HG02571 (cell line): Measurements from ENCODE around the gene ERMAP.
A peak's percentile ranks its signal among the peaks of the same experiment; 100 is the strongest.

Source experiments
- ATAC-seq: cut with Tn5 transposase; IDR thresholded peaks from one replicate; pipeline ENCODE4 v1.9.1; 2021; ENCODE audit warnings: mild to moderate bottlenecking, moderate library complexity; ENCODE audit not compliant: unreplicated experiment

Gene ERMAP

DNA sequence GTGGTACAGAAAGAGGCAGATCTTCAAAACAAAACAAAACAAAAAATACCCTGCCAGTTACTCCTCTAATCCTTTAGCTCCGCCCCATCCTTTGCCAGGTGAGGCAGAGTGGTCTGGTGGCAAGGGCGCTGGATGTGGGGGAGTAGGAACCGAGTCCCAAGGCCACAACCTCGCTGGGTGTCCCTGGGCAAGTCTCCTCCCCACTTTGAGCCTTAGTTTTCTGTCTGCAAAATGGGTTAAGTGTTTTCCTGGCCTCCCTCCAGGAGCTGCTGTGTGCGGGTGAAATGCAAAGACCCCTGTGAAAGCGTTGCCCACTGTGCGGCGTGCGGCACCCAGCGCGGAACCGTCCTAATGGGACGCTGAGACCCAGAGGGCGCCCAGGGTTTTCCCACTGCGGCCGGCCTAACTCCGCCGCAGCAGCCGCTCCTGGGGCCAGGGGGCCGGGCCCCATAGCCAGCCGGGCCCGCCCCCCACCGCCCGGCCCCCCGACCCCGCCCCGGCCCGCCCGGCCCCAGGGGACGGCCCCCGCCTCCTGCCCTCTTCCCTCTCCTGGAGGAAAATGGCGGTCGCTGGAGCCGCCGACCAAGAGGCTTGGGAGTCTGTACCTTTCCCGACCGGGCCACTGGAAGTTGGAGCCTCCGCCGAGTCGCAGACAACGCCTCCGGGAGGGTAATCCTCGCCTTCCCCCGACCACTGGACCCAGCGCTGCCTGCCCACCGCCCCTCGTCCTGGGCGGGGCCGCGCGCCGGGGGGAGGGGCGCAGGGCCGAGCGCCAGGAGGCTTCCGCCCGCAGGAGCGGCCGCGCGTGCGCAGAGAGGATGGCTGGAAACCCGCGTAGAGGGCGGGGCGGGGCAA is at the start of gene ERMAP, which contains the start of gene SVBP:
Gene ERMAP (plus strand): TSS at position 538 of the 855 bp plus-strand sequence. CDS start 13,327 bp downstream, outside the sequence.
Gene SVBP (minus strand): TSS at position 813 of the 855 bp plus-strand sequence. CDS start 853 bp downstream, outside the sequence.
- ATAC-seq: peak; percentile 80

GRCh38 chr1:42767510-42768000 is 49.4 kb upstream of the ERMAP start:
- ATAC-seq: peak; percentile 22

- ATAC-seq: no peak
Measured at GRCh38 chr1:42768172-42768571, 48.8 kb upstream of the ERMAP start.

DNA sequence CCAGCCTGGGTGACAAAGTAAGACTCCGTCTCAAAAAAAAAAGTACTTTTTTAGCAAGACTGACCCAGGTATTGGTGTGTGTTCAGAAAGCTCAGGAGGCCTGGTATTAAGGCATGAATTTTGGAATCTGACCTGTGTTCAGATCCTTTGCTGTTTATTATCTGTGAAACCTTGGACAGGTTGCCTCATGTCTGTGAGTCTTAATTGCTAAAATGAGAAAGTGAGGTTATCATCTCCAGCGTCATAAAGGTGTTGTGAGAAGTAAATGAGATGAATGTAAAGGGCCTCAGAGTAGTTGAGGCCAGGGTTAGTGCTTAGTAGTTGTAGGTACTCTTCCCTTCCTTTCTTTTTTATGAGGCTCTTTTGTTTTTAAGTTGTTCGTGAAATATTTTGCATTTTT is 47.1 kb upstream of the ERMAP start:
- ATAC-seq: no peak

DNA sequence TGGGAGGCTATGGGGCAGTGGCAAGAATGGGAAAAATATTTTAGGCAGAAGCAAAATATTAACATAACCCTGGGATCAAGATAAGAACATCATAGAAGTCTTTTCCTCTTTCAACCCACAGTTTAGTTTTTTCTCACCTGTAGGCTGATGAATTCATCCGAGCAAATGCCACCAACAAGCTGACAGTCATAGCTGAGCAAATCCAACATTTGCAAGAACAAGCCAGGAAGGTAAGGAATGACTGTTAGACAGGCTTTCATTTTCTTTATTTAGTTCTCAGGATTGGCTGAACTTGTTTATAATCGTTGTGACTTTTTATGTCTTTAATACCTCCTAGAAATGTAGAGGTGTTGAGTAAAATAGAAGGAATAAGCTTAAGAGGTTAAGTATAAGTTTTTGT is 43.5 kb upstream of the ERMAP start:
- ATAC-seq: no peak

GRCh38 chr1:42774928-42775526 is 41.9 kb upstream of the ERMAP start:
- no peak for ATAC-seq

DNA sequence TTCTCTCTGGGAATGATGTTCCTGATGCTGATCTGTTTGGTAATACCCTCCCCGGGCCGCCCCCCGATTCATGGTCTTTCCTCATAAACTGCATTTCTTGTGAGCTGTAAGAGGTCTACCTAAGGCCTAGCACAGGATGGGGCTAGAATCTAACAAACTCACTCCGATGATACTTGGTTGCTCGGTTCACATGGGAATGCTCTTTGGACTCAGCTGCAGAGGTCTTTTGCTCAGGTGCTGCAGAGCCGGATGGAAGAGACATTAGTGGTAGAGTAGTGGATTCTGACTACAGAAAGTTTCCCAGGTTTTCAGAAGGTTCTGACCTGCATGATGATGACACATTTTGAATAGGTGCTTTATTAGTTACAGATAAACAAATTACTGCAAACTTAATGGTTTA is 40.4 kb upstream of the ERMAP start:
- no peak for ATAC-seq

DNA sequence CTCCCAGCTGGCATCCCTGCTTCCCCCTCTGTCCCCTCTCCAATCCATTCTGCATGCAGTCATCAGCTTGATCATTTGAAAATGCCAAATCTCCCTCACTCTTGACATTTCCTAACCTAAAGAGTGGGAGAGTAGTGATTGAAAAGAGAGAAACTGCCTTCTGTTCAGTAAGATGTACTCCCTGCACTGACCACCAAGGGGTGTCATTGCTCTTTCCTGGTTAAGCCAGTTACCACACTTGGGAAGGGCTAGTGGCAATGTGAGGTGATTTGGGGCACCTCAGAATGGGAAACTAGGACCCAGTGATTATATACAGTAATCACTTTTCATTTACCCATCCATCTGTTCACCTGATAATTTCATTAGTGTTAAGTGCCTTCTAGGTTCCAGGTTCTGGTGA is 39.1 kb upstream of the ERMAP start:
- ATAC-seq: no peak

DNA sequence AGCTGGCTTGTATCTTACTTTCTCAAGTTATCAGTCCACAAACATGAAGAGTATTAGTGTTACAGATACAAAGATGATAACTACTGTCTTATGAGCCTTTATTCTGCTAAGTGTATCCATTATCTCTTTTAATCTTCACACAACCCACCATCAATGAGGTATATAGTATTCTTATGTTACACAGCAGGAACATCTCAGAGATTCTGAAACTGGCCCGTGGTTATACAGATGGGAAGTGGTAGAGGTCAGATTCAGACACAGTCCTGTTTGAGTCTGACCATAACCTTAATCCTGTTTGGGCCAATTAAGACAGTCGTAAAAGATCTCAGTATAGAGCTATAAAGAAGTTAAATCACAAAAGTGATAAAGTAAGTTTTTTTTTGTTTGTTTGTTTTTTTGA is 37.2 kb upstream of the ERMAP start:
- ATAC-seq: no peak

GRCh38 chr1:42780176-42780575 is 36.7 kb upstream of the ERMAP start:
- ATAC-seq: no peak

- ATAC-seq: no peak
Measured at GRCh38 chr1:42783092-42783491, 33.8 kb upstream of the ERMAP start.

GRCh38 chr1:42784547-42784945 is 32.4 kb upstream of the ERMAP start:
- no peak for ATAC-seq

GRCh38 chr1:42784946-42785693 is 31.8 kb upstream of the ERMAP start, which contains the start of gene TMEM269:
Gene TMEM269 (plus strand): TSS chr1:42784991. CDS start chr1:42789894, 4,903 bp downstream.
- no peak for ATAC-seq

DNA sequence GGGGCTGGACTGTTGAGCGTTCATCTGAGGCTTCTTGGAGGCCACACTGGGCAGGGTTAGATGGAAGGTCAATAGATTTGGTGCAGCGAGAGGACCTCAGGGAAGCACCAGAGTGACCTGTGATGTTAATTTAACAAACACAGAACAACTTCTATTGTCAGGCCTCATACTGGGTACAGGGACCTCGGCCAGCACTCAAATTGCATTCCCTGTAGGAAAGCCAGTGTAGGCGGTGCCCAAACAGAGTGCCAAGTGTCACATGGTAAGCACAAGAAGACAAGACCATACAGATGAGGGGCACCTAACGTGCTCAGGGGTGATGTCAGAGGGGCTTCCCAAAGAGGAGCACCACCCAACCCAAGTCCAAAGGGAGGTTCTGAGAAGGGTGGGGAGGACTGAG is 30.8 kb upstream of the ERMAP start:
- no peak for ATAC-seq

- no peak for ATAC-seq
Measured at GRCh38 chr1:42788021-42788420, 28.9 kb upstream of the ERMAP start.

- ATAC-seq: no peak
Measured at GRCh38 chr1:42793824-42794223, 23.1 kb upstream of the ERMAP start.

GRCh38 chr1:42797414-42797813 is 19.5 kb upstream of the ERMAP start:
- no peak for ATAC-seq

DNA sequence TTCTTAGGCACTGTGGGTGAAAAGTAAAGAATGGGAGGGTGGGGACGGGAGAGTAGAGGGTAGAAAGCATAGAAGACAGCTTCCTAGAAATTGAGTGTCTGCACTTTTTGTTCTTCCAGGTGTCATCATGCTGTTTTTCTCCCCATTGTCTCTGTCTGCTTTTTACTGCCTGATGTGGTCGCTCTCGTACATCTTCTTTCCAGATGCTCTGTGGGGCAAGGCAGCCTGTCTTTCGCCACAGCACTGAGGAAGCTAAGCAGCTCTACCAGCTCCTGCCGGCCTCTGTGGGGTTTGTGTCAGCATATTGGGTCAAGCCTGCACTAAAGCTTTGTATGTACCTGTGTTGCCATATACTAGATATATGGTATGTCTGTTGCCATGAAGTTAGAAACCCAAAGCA is 18.9 kb upstream of the ERMAP start:
- no peak for ATAC-seq

DNA sequence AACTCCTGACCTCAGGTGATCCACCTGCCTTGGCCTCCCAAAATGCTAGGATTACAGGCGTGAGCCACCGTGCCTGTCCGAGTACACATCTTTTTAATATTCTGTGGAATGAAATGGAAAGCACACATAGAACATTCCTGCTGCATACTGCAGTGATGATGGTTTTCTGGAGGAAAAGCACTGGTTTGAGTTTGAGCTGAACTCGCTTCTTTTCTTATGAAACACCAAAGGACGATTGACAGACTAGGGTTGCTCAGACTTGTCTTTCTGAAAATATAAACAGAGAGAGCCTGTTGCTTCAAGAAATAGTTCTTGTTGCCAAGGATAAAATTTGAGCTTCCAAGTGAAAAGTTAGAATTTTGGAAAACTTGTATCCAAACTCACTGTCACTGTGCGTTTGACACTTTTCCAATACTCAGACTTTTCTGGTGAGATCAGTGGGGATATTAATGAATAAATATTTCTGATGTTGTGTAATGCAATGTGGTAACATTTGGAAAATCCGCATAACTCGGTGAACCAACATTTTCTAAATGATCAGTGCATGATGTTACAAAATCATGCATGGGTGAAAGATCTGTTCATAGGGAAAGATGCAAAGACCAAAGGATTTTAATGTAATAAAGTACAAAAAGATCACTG is 15.0 kb upstream of the ERMAP start:
- ATAC-seq: no peak

DNA sequence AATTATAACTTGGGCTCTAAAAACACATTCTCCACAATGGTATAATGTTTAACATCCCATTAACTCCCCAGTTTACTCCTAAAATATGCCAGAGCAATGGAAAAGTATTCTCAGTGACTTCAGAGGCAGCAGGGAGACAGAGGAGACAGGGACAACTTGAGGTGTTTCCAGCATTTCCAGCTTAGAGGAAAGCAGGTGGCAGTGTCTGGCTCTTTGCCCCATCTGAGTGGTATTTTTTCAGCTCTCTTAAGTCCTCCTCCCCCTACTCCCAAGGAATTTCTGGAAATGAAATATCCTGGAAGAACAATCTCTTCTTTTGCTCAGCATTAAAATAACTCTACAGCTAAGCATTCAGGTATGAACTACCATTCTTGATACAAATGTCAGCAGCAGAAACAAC is 10.8 kb upstream of the ERMAP start:
- ATAC-seq: no peak

- no peak for ATAC-seq
Measured at GRCh38 chr1:42806593-42806992, 10.3 kb upstream of the ERMAP start.
